DOHH2 (cell line): ENCODE measurements around the gene IGF2BP1.
"Not testable (repeated sequence)": the region's sequence is repeated elsewhere in the genome, so short reads cannot be mapped to it uniquely, and the experiment has no call there.

Experiments used
- EZH2phosphoT487 ChIP-seq: fragments of 200-600 bp; sonication (generic); IDR thresholded peaks from 2 replicates; pipeline ENCODE4 v1.6.1; 2017; ENCODE audit warnings: borderline replicate concordance, mild to moderate bottlenecking, antibody characterized with exemption, low read length, moderate library complexity, mixed read lengths
- TF ChIP-seq, protein P1 (sequence below): fragments of 200-600 bp; sonication (generic); IDR thresholded peaks from one replicate; pipeline ENCODE4 v1.5.1; 2014; ENCODE audit warnings: antibody characterized with exemption, mild to moderate bottlenecking, low read depth, low read length; ENCODE audit not compliant: poor library complexity, severe bottlenecking

- TF ChIP-seq, protein P1, sequence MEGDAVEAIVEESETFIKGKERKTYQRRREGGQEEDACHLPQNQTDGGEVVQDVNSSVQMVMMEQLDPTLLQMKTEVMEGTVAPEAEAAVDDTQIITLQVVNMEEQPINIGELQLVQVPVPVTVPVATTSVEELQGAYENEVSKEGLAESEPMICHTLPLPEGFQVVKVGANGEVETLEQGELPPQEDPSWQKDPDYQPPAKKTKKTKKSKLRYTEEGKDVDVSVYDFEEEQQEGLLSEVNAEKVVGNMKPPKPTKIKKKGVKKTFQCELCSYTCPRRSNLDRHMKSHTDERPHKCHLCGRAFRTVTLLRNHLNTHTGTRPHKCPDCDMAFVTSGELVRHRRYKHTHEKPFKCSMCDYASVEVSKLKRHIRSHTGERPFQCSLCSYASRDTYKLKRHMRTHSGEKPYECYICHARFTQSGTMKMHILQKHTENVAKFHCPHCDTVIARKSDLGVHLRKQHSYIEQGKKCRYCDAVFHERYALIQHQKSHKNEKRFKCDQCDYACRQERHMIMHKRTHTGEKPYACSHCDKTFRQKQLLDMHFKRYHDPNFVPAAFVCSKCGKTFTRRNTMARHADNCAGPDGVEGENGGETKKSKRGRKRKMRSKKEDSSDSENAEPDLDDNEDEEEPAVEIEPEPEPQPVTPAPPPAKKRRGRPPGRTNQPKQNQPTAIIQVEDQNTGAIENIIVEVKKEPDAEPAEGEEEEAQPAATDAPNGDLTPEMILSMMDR, result not testable (repeated sequence)
- not testable (repeated sequence) for TF ChIP-seq EZH2phosphoT487
Observed at GRCh38 chr17:49103360-49103759, 106.2 kb downstream of the IGF2BP1 start.
